Ishikawa (cell line): Measurements from ENCODE around the gene LPCAT1.

Experiments
- CEBPB ChIP-seq: IDR thresholded peaks from 2 replicates; pipeline ENCODE4 v1.6.1; 2012
- CREB1 ChIP-seq: IDR thresholded peaks from 2 replicates; pipeline ENCODE4 v1.6.1; 2012; ENCODE audit warnings: low read depth
- EGR1 ChIP-seq: IDR thresholded peaks from 2 replicates; pipeline ENCODE4 v1.6.1; 2012
- EP300 ChIP-seq: IDR thresholded peaks from 2 replicates; pipeline ENCODE4 v1.6.1; 2012; ENCODE audit warnings: borderline replicate concordance
- FOXM1 ChIP-seq: IDR thresholded peaks from 2 replicates; pipeline ENCODE4 v1.6.1; 2012; ENCODE audit warnings: low read depth, borderline replicate concordance
- MAX ChIP-seq: IDR thresholded peaks from 2 replicates; pipeline ENCODE4 v1.6.1; 2012
- NFIC ChIP-seq: IDR thresholded peaks from 2 replicates; pipeline ENCODE4 v1.6.1; 2012
- RAD21 ChIP-seq: IDR thresholded peaks from 2 replicates; pipeline ENCODE4 v1.6.1; 2012; ENCODE audit warnings: low read depth
- REST ChIP-seq: IDR thresholded peaks from 2 replicates; pipeline ENCODE4 v1.6.1; 2012; ENCODE audit warnings: low read depth, mild to moderate bottlenecking
- TAF1 ChIP-seq: IDR thresholded peaks from 2 replicates; pipeline ENCODE4 v1.6.1; 2012; ENCODE audit warnings: low read depth, mild to moderate bottlenecking
- TCF12 ChIP-seq: IDR thresholded peaks from 2 replicates; pipeline ENCODE4 v1.6.1; 2012; ENCODE audit warnings: low read depth
- TEAD4 ChIP-seq: IDR thresholded peaks from 2 replicates; pipeline ENCODE4 v1.6.1; 2012
- USF1 ChIP-seq: IDR thresholded peaks from 2 replicates; pipeline ENCODE4 v1.6.1; 2012
- YY1 ChIP-seq: IDR thresholded peaks from 2 replicates; pipeline ENCODE4 v1.6.1; 2012; ENCODE audit warnings: low read depth
- ZBTB7A ChIP-seq: IDR thresholded peaks from 2 replicates; pipeline ENCODE4 v1.6.1; 2012; ENCODE audit warnings: low read depth

The LPCAT1 gene

GRCh38 chr5:1532384-1532783 lies 8.6 kb upstream of the LPCAT1 start:
- TF ChIP-seq NFIC (no peak), FOXM1 (no peak), REST (no peak), EGR1 (no peak), TEAD4 (no peak), YY1 (no peak), EP300 (no peak), USF1 (no peak), CEBPB (no peak), CREB1 (no peak), RAD21 (no peak), ZBTB7A (no peak)

GRCh38 chr5:1529498-1529897 lies 5.7 kb upstream of the LPCAT1 start:
- TF ChIP-seq TAF1 (no peak), MAX (no peak), TEAD4 (no peak), EGR1 (no peak), TCF12 (no peak), EP300 (no peak), USF1 (no peak), RAD21 (no peak), CEBPB (no peak), CREB1 (no peak), FOXM1 (no peak), REST (no peak), YY1 (no peak), ZBTB7A (no peak), NFIC (no peak)

- TF ChIP-seq TEAD4 (no peak), CEBPB (no peak)
Observed at GRCh38 chr5:1527533-1528205, 3.9 kb upstream of the LPCAT1 start.

GRCh38 chr5:1526681-1527131 lies 2.9 kb upstream of the LPCAT1 start:
- no peak for TF ChIP-seq USF1

GRCh38 chr5:1526190-1526631 lies 2.5 kb upstream of the LPCAT1 start:
- TF ChIP-seq TAF1 (no peak), FOXM1 (no peak), TEAD4 (no peak), TCF12 (no peak), YY1 (no peak), MAX (no peak), NFIC (no peak)

- TF ChIP-seq TAF1, result no peak
- TF ChIP-seq EGR1, result no peak
- TF ChIP-seq RAD21, result no peak
- TF ChIP-seq TCF12, result no peak
- TF ChIP-seq MAX, result no peak
- no peak for TF ChIP-seq NFIC
- no peak for TF ChIP-seq YY1
- no peak for TF ChIP-seq CREB1
- TF ChIP-seq CEBPB, result no peak
- no peak for TF ChIP-seq ZBTB7A
- no peak for TF ChIP-seq TEAD4
- TF ChIP-seq USF1, result no peak
- TF ChIP-seq REST, result no peak
- TF ChIP-seq FOXM1, result no peak
- TF ChIP-seq EP300, result no peak
Observed at GRCh38 chr5:1525624-1526189, 1.9 kb upstream of the LPCAT1 start.
